Liver (tissue), 9 donors: ENCODE measurements around the gene IFNA8. TPM values are rescaled to one million over a fixed set of nuclear protein-coding genes. Genes with fewer than 3 reads are reported as not detected.
"Not testable (repeated sequence)": the region's sequence is repeated elsewhere in the genome, so short reads cannot be mapped to it uniquely, and the experiment has no call there.

Experiments
- DNase-seq: peaks from one replicate; pipeline ENCODE4 v3.0.0-alpha.2; 2017; ENCODE audit warnings: low spot score
- H3K27ac ChIP-seq, 2 donors: one replicate each; pipeline ENCODE4 v1.7.0; 2013; ENCODE audit warnings: inconsistent platforms in 2 of 2, low read length in 2 of 2, control low read depth in 1 of 2, low read depth in 1 of 2, mild to moderate bottlenecking in 1 of 2
- H3K27me3 ChIP-seq, 4 donors: one replicate each; pipeline versions ENCODE4 v1.6.1 to v1.7.0; 2013; ENCODE audit warnings: low read length in 3 of 4, inconsistent platforms in 1 of 4, mild to moderate bottlenecking in 1 of 4, moderate library complexity in 1 of 4; ENCODE audit not compliant: control insufficient read depth in 4 of 4, insufficient read depth in 4 of 4
- H3K36me3 ChIP-seq, 4 donors: one replicate each; pipeline versions ENCODE4 v1.6.1 to v1.7.0; 2013; ENCODE audit warnings: low read length in 3 of 4, mild to moderate bottlenecking in 3 of 4, low read depth in 1 of 4, moderate library complexity in 1 of 4; ENCODE audit not compliant: control insufficient read depth in 4 of 4, insufficient read depth in 3 of 4
- H3K4me1 ChIP-seq, 4 donors: one replicate each; pipeline versions ENCODE4 v1.6.1 to v1.7.0; 2013; ENCODE audit warnings: low read length in 3 of 4, mild to moderate bottlenecking in 3 of 4, moderate library complexity in 1 of 4; ENCODE audit not compliant: control insufficient read depth in 4 of 4, insufficient read depth in 4 of 4
- H3K4me3 ChIP-seq, 3 donors: one replicate each; pipeline versions ENCODE4 v1.6.1 to v1.7.0; 2013; ENCODE audit warnings: low read length in 3 of 3, control low read depth in 1 of 3, low read depth in 1 of 3, mild to moderate bottlenecking in 1 of 3
- H3K9ac ChIP-seq, 2 donors: one replicate each; pipeline ENCODE4 v1.7.0; 2013; ENCODE audit warnings: low read length in 2 of 2, mild to moderate bottlenecking in 2 of 2, moderate library complexity in 2 of 2, control low read depth in 1 of 2, low read depth in 1 of 2
- H3K9me3 ChIP-seq, 4 donors: one replicate each; pipeline versions ENCODE4 v1.6.1 to v1.7.0; 2013; ENCODE audit warnings: low read length in 3 of 4; ENCODE audit not compliant: control insufficient read depth in 4 of 4
- CTCF ChIP-seq: fragments of 150-350 bp; IDR thresholded peaks from 2 replicates; pipeline ENCODE4 v1.5.1; 2017; ENCODE audit warnings: improper control_type of control experiment, low read depth, low read length; ENCODE audit not compliant: missing input control
- FOXA1 ChIP-seq: IDR thresholded peaks from 2 replicates; pipeline ENCODE4 v1.6.1; 2016; ENCODE audit warnings: antibody characterized with exemption
- FOXA2 ChIP-seq: IDR thresholded peaks from 2 replicates; pipeline ENCODE4 v1.6.1; 2016; ENCODE audit warnings: antibody characterized with exemption
- HNF4G ChIP-seq: IDR thresholded peaks from 2 replicates; pipeline ENCODE4 v1.6.1; 2016; ENCODE audit warnings: antibody characterized with exemption
- RAD21 ChIP-seq, 2 donors: IDR thresholded peaks; 2 replicates each; pipeline ENCODE4 v1.6.1; 2016; ENCODE audit warnings: antibody characterized with exemption in 2 of 2, mild to moderate bottlenecking in 2 of 2
- RXRA ChIP-seq, 2 donors: IDR thresholded peaks; 2 replicates each; pipeline ENCODE4 v1.6.1; 2017 to 2018; ENCODE audit warnings: antibody characterized with exemption in 2 of 2, mild to moderate bottlenecking in 1 of 2
- SP1 ChIP-seq: IDR thresholded peaks from 2 replicates; pipeline ENCODE4 v1.6.1; 2018; ENCODE audit warnings: antibody characterized with exemption, mild to moderate bottlenecking
- TAF1 ChIP-seq: conservative IDR thresholded peaks from 2 replicates; pipeline ENCODE4 v1.6.1; 2016; ENCODE audit warnings: antibody characterized with exemption, mild to moderate bottlenecking
- ZBTB33 ChIP-seq: IDR thresholded peaks from 2 replicates; pipeline ENCODE4 v1.6.1; 2016; ENCODE audit warnings: antibody characterized with exemption
- WGBS: extraction: QIAGEN DNeasy Blood & Tissue Kit; methylation state at CpG from one replicate; pipeline ENCODE4 v1.1.7; 2013; 5-methylcytosine and 5-hydroxymethylcytosine counted together
- polyA plus RNA-seq, 2 donors: library from polyadenylated mRNA; stranded (reverse) in 1 of 2; unstranded in 1 of 2; fragments of 200-250 nt in 1 of 2; fragments of >200 nt in 1 of 2; fragmentation: Nextera tagmentation in 1 of 2; extraction: Ambion mirVana in 1 of 2; gene quantifications; one replicate each; pipeline versions ENCODE4 v1.2.1 to v1.2.3, GENCODE V29; 2013 to 2015
- total RNA-seq, 2 donors: library from RNA; depleted of rRNA; stranded (reverse); fragments of >200 nt; gene quantifications; one replicate each; pipeline ENCODE4 v1.2.3, GENCODE V29; 2014
- TF ChIP-seq, protein P1 (sequence below): IDR thresholded peaks from 2 replicates; pipeline ENCODE4 v1.6.1; 2016; ENCODE audit warnings: antibody characterized with exemption
- TF ChIP-seq, protein P2 (sequence below): IDR thresholded peaks from 2 replicates; pipeline ENCODE4 v1.6.1; 2016; ENCODE audit warnings: antibody characterized with exemption
- TF ChIP-seq, protein P3 (sequence below): IDR thresholded peaks from 2 replicates; pipeline ENCODE4 v1.6.1; 2016; ENCODE audit warnings: antibody characterized with exemption, mild to moderate bottlenecking
- donor health status: healthy.
- donor health status: healthy.
- donor health status: healthy.
- donor health status: healthy.
- donor health status: healthy.

The IFNA8 gene
- total and polyA plus RNA-seq, 4 donors: not detected

DNA sequence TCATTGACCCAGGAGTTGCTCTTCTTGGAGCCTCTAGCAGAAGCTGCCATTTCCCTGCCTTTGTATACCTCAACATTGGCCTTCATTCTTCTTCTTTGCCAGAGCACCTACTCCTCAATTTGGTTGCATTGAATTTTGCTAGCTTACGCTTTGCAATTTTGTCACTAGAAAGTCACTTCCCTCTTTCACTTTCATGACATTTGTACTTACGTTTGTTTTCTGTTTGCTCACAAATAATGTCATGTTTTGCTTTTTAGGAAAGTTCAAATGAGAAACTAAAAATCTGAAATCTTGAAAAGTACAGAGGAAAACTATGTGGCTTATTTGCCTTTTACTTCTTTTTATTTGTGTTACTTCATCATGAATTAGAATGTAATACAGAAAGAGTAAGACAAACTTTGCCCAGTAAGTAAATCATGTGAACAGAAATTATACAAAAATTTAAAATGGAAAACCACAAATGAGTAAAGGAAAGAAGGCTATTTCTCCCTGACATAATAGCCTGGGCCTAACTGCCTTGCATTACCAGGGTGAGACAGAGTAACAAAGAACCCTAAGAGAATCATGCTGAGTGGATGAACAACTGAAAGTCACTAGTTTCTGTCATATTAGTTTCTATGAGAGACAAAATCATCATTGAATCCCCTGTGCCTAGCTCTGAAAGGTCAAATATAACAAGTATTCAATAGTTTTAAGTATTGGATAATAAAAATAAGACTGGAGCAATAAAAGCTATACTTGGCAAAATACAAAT lies 23.9 kb downstream of the IFNA8 start:
- no peak for DNase-seq
- no peaks in the 10 kb centered on the region for H3K9me3 ChIP-seq
- WGBS: 65% methylated on average over 2 of the region's 2 CpGs

DNA sequence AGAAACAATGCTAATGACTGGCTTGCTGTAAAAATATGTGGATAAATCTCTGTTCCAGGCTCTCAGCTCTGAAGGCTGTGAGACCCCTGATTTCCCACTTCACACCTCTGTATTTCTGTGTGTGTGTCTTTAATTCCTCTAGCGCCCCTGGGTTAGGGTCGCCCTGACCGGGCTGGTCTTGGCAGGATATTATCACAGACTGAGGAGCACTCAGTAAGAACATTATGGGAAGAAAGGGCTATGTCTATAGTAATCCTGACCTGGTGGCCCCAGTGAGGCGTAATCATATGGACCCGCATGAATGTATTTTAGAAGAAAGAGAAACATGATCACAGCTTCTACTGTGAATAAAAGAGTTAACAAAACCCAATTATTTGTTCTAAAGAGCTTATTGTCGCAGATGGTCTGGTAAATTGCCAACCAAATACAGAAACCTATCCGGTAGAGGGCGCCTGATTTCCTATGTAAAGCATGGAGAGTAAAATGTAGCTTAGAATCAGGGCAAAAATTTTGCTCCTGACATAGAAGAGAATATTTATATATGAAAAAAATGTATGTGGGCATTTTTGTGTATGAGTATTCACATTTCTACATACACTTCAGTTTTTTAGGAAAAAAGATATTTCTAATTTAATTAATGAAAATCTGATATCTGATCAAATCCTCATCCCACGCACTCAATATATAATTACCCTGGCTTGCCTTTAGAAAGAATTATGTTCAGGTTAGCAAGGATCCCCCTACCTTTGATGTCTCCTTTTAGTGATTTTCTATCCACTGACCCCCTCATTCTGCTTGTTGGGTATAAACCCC lies 25.5 kb downstream of the IFNA8 start:
- Histone ChIP-seq H3K27me3 (peaks cover 0 to 4% (median 1%) of the 10 kb centered on the region in 4 donors), H3K9me3 (no peaks in the 10 kb centered on the region), H3K36me3 (no peaks in the 10 kb centered on the region), H3K4me3 (no peak overlapping the region), H3K9ac (no peak overlapping the region), H3K4me1 (no peaks in the 10 kb centered on the region), H3K27ac (no peak overlapping the region)
- WGBS: 45% methylated on average over 9 of the region's 9 CpGs
- TF ChIP-seq HNF4G: no peak
- peak; percentile 24 for TF ChIP-seq CTCF
- TF ChIP-seq RAD21 (IDR thresholded peaks at IDR 0.05): peak; percentile 44 to 50
- TF ChIP-seq, protein P1, sequence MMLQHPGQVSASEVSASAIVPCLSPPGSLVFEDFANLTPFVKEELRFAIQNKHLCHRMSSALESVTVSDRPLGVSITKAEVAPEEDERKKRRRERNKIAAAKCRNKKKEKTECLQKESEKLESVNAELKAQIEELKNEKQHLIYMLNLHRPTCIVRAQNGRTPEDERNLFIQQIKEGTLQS: no peak
- DNase-seq: no peak

More for the DNA sequence above, 23.9 kb downstream of the IFNA8 start:
- Histone ChIP-seq H3K4me1 (no peaks in the 10 kb centered on the region), H3K27ac (no peak overlapping the region), H3K9ac (no peak overlapping the region), H3K27me3 (peaks cover 0 to 4% (median 0%) of the 10 kb centered on the region in 4 donors), H3K36me3 (no peaks in the 10 kb centered on the region), H3K4me3 (no peak overlapping the region)
- TF ChIP-seq ZBTB33: no peak
- TF ChIP-seq RXRA (IDR thresholded peaks at IDR 0.05): no peak
- TF ChIP-seq TAF1: no peak
- TF ChIP-seq FOXA1: no peak
- TF ChIP-seq, protein P2, sequence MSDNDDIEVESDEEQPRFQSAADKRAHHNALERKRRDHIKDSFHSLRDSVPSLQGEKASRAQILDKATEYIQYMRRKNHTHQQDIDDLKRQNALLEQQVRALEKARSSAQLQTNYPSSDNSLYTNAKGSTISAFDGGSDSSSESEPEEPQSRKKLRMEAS: no peak
- TF ChIP-seq, protein P3, sequence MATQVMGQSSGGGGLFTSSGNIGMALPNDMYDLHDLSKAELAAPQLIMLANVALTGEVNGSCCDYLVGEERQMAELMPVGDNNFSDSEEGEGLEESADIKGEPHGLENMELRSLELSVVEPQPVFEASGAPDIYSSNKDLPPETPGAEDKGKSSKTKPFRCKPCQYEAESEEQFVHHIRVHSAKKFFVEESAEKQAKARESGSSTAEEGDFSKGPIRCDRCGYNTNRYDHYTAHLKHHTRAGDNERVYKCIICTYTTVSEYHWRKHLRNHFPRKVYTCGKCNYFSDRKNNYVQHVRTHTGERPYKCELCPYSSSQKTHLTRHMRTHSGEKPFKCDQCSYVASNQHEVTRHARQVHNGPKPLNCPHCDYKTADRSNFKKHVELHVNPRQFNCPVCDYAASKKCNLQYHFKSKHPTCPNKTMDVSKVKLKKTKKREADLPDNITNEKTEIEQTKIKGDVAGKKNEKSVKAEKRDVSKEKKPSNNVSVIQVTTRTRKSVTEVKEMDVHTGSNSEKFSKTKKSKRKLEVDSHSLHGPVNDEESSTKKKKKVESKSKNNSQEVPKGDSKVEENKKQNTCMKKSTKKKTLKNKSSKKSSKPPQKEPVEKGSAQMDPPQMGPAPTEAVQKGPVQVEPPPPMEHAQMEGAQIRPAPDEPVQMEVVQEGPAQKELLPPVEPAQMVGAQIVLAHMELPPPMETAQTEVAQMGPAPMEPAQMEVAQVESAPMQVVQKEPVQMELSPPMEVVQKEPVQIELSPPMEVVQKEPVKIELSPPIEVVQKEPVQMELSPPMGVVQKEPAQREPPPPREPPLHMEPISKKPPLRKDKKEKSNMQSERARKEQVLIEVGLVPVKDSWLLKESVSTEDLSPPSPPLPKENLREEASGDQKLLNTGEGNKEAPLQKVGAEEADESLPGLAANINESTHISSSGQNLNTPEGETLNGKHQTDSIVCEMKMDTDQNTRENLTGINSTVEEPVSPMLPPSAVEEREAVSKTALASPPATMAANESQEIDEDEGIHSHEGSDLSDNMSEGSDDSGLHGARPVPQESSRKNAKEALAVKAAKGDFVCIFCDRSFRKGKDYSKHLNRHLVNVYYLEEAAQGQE: no peak
- TF ChIP-seq SP1: no peak
- TF ChIP-seq FOXA2: no peak

GRCh38 chr9:21435015-21435383 lies 26.1 kb downstream of the IFNA8 start:
- H3K4me3 ChIP-seq, H3K36me3 ChIP-seq, H3K27ac ChIP-seq, DNase-seq, H3K9me3 ChIP-seq, H3K4me1 ChIP-seq, H3K9ac ChIP-seq, H3K27me3 ChIP-seq: not testable (repeated sequence)
- WGBS: 76% methylated on average over 7 of the region's 7 CpGs
